GM10266 (cell line): Measurements from ENCODE around the gene ACOT13.
A peak's percentile ranks its signal among the peaks of the same experiment; 100 is the strongest.

Experiments used
- DNase-seq: peaks from one replicate; pipeline ENCODE4 v3.0.0; 2012; ENCODE audit errors: extremely low spot score
- CTCF ChIP-seq: IDR thresholded peaks from 2 replicates; pipeline ENCODE4 v1.5.1; 2012; ENCODE audit warnings: mild to moderate bottlenecking, low read depth; ENCODE audit not compliant: control insufficient read depth, insufficient read depth; ENCODE audit errors: missing control alignments

The ACOT13 gene

GRCh38 chr6:24695635-24696034, 28.8 kb downstream of the ACOT13 start:
- TF ChIP-seq CTCF, result peak; percentile 41
- DNase-seq, result peak; percentile 22

- DNase-seq, result no peak
- no peak for TF ChIP-seq CTCF
These were observed 29.2 kb downstream of the ACOT13 start for GRCh38 chr6:24696097-24696496.

GRCh38 chr6:24699521-24700359, 32.9 kb downstream of the ACOT13 start:
- DNase-seq, result no peak
- TF ChIP-seq CTCF, result no peak

GRCh38 chr6:24702720-24703282, 35.9 kb downstream of the ACOT13 start:
- no peak for TF ChIP-seq CTCF
- DNase-seq, result no peak

GRCh38 chr6:24704468-24704867, 37.6 kb downstream of the ACOT13 start:
- TF ChIP-seq CTCF, result no peak
- DNase-seq, result no peak

GRCh38 chr6:24708612-24709011, 41.7 kb downstream of the ACOT13 start:
- no peak for DNase-seq
- TF ChIP-seq CTCF, result no peak
